ENCODE data around the gene RRP1.
A peak's percentile ranks its signal among the peaks of the same experiment; 100 is the strongest.

Gene RRP1

DNA sequence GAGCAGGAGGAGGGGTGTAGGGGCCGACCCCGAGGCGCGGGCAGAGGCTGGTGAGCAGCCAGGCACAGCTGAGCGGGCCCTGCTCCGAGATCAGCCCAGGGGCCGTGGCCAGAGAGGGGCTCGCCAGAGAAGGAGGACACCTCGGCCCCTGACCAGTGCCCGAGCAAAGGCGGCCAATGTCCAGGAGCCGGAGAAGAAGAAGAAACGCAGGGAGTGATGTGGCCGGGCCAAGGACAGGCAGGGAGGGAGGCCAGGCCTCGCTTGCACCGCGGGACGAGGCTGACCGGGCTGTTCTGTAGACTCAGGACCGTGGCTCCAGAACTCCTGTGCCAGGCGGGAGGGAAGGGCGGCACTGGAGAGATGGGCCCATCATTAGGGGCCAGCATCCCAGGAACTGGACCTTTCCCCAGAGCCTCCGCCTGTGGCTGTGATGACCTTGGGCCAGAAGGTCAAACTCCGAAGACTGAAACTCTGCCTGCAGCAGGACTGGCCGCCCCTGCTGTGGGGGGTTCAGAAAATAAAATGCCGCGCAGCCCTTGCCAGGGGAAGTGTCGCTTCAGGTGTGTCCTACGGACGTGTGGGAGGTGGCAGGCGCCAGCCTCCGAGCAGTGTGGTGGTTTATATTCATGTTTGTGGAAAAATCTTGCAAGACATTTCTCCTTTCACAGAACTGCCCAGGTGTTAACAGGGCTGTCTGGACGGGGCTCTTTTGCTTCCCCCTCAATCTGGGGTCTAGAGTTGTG is 14.4 kb downstream of the RRP1 start:
- DNase-seq: no peak

DNA sequence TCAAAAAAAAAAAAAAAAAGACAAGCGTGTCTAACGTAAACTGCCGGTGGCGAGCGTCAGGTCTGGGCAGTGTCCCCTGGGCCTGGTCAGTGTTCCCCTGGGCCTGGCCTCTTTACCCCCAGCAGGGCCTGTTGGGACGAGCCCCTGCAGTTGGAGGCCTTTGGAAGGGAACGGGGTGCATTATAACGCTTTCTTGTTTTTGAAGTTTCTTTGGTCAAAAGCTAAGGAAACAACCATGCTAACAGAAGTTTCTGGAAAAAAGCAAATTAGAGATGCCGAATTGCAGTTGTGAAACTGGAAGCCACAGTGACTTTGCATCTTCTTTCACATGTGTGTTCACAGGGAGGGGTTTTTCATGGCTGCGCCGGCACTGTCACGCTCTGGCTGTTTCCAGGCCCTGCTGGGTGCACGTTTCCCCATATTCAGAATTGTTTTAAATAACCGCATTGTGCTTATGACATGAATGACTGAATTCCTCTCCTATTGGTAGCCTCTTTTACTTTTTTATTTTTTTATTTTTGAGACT is 16.0 kb downstream of the RRP1 start:
- DNase-seq: no peak

DNA sequence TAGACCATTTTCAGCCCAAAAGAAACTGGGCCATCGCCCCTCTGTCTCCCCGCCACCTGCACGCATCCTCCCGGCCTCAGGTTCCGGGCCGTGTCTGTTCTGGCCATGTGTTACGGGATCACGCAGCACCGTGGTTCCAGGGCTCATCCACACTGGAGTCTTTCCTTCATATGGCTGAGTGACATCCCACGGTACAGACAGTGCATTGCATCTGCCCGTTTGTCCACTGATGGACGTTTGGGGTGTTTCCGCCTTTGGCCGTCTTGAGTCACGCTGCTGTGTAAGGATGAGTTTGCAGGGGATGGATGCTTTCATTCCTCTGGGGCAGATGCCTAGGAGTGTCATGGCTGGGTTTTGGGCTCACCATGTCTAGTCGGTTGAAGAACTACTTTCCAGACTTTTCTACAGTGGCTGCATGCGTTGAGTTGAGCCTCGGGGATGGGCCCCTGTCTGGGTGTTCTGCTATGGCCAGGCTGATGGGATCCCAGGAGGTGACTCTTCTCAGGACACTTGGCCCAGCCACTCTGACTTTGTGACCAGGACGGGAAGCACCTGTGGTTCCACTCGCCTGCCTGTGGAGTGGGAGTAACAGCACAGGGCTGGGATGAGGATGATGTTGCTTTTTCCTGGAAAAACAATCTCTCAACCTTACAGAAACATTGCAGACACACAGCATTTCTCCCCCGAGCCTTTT is 16.8 kb downstream of the RRP1 start:
- no peak for DNase-seq

DNA sequence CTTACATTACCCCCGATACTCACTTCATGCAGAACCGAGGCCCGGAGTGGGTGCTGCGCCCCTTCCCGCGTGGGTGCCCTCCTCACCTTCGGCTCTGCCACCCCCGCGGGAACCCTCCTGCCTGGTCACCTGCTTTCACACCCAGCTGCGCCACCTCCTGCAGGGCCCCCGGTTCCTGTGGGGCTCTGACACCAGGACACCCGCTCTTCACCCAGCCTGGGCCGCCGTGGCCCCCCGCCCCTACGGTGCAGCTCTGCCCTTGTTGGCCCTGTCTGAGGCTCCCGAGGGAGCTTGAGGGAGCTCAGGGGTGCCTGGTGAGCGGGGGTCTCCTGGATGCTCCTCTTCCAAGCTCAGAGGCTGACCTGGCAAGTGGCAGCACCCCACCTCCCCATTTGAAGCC is 19.0 kb downstream of the RRP1 start:
- no peak for DNase-seq

DNA sequence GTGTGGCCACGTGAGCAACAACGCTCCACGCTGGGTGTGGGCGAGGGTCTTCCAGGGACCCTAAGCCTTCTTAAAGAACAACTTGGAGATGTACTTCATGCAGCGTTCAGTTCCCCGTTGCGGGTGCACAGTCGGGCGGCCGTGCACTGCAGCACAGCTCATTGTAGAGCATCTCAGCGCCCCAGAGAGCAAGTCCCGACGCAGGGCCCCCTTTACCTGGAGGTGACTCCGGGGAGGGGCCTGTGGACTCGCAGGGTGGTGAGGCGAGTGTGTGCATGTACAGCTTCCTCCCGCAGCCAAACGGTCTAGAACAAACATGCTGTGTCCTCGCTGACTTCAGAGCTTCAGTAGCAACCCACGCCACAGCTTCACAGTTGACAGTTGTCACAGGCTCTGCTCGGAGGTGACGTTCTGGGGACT is 19.5 kb downstream of the RRP1 start:
- DNase-seq: no peak

DNA sequence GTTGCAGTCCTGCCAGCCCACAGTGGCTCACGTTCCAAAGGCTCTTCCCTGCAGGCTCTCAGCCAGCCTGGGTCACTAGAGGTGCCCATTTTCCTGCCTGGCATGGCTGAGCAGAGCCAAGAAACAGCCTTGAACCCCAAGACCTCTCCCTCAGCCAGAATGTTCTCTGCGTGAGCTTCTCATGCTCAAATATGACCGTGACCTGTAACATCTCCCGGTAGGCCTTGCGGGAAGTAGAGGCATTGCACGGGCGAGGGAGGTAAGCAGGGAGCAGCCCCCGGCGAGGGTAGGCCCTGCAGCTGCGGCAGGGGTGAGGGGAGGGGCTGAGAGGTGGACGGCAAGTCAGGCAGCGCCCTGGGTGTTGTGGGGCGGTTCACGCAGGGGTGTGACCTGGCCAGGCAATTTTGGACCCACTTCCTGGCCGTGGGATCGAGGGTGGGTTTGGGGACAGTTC is 20.0 kb downstream of the RRP1 start:
- no peak for DNase-seq

DNA sequence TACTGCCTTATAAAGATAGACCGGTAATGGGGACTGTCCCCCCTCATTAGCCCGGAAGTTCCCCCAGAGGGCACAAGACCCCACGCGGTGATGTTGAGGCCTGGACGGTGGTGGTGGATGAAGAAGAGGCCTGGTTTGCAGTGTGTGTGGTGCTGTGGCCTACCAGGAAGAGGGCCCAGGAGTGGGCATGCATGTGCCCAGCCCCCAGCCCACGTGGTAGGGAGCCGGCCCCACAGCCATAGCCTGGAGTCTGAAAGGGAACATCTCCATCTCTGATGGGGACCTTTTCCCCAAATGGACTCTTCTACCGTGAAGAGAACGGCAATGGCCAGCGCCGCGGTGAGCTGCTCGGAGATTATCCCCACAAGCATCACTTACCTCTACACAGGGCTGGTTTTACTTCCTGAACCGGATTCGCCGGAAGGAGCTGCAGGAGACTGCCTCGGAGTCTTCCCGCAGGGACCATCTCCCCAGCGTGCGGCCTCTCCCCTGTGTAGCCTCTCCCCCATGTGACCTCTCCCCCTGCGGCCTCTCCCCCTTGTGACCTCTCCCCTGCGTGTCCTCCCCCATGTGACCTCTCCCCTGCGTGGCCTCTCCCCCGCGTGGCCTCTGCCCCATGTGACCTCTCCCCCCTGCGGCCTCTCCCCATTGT is 20.6 kb downstream of the RRP1 start:
- peak in 1 of 2 experiments; percentile 24 for DNase-seq

DNA sequence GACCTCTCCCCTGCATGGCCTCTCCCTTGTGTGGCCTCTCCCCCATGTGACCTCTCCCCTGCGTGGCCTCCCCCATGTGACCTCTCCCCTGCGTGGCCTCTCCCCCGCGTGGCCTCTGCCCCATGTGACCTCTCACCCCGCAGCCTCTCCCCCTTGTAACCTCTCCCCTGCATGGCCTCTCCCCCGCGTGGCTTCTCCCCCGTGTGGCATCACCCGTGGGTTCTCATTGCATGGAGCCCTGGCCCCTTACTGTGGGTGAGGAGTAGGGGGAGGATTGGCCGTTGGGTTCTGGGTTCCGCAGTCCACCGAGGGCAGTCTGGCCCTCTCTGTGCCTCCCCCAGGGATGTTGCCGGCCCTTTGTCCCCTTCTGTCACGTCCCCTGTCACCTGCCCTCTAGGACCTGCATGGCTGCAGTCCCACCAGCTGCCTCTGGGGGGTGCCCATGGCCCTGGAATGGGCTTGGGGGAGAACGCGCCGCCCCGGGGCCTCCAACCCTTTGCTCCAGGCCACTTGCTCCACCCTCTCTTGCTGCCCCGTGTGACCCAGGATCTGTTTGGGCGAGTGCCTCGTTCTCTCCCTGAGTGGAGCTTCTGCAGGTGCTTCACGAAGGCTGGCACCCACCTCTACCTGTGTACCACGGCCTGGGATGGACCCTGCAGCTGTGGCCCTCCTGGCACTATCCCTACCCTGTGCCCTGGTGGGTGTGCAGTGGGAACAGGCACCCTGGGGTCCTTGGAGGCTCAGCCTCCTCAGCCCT is 21.3 kb downstream of the RRP1 start:
- DNase-seq: peak; percentile 81 to 88

DNA sequence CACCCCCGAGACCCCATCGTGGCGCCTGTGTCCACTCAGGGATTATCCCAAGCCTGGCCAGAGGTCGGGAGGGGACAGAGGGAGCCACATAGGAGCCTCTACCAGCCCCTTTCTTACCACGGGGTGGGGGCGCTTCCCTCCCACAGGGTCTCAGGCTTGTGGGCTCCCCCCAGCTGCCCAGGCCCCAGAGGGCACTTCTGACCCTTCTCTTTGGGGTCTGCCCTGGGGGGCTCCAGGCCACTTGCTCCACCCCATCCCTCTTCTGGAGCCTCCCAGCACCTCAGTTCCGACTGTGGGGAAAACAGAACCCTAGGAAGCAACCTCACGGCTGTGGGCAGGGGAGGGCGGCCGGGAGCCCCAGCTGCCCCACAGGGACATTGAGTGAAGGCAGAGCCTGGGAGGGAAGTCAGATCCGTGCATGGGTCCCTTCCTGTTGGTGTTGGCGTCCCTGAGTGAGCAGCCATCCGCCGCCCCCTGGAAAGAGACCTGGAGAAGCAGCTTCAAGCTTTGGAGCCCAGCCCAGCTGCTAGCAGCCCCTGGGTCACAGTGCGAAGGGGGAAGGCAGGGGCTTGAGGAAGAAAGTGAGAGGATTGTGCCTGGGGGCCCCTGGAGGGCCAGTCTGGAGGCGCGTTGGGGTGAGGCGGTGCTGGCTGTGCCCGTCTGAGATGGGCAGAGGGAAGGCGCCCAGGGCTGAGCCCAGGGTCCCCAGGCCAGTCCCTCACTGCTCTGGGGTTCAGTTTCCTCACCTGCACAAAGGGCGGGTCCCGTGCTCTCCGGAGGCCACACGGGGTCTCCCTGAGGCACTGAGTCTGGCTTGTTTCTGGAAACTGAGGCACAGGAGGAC is 22.1 kb downstream of the RRP1 start:
- peak; percentile 39 to 47 for DNase-seq

DNA sequence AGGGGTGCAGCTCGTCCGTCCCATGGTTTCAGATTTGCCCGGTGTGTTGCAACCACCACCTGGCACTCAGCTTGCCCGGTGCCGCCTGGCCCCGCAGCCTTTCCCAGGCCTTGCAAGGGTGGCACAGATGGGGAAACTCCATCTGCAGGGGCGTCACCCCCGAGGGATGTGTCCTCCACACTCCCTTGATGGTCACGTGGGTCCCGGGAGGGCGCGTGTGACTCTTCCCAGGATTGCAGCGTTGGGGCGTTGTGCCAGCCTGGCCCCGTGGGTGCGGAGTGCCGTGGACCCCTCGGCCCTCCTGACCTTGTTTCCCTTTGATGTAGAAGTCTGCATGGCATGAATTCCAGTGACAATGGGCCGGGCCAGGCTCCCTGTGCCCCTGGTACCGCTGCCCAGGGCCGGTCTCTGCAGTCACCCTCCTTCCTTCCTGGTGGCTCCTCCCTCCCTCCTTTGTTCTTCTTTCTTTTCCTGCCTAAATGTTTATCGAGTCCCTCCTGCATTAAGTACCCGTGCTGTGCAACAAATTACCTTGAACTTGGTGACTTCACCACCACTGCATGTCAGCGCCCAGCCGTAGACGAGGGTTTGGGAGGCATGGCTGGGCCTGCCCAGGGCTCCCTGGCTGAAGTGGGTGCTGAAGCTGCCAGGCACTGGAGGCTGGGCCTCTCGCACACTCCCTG is 22.9 kb downstream of the RRP1 start:
- DNase-seq: peak; percentile 82 to 93

DNA sequence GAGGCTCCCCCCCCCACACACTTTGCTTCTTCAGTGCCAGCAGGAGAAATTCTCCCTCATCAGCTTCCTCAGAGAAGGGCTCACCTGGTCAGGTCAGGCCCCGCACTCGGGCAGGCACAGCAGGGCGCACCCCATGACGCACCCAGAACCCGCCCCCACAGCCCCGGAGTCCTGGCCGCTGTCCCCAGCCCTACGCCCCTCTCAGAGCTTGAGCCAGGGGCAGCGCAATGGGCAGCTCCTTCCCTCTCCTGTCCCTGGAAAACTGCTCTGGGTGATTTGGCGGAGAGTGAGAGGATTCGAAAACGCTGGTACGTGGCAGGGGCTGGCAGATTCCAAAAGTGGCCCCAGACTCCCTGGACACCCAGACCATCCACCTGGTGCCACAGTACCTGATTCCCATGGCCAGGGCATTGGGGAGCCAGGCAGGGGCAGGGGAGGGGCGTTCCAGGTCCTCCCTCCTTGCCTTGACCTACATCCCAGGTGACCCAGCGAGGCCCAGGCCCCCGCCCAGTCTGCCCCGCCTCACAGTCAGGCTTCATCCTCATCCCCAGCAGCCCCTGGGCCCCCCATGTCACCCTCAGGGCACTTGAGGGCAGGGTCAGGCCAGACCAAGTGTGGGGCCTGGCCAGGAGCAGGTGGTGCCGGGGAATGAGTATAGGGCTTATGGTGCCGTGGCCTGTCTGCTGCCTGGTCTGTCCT is 23.7 kb downstream of the RRP1 start:
- no peak for DNase-seq

DNA sequence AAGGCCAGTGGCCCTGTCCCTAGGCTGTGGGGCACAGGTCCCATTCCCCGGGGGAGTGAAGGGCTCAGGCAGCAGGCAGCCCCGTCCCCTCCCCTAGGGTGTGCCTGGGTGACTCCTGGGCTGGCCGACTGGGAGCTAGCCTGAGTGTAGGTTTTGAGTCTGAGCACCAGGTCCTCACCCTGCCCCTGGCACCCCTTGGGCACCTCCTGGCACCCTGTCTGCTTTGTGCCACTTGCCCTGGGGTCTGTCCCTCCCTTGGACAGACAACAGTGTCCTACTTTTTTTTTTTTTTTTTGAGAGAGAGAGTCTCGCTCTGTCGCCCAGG is 24.2 kb downstream of the RRP1 start:
- DNase-seq: no peak

DNA sequence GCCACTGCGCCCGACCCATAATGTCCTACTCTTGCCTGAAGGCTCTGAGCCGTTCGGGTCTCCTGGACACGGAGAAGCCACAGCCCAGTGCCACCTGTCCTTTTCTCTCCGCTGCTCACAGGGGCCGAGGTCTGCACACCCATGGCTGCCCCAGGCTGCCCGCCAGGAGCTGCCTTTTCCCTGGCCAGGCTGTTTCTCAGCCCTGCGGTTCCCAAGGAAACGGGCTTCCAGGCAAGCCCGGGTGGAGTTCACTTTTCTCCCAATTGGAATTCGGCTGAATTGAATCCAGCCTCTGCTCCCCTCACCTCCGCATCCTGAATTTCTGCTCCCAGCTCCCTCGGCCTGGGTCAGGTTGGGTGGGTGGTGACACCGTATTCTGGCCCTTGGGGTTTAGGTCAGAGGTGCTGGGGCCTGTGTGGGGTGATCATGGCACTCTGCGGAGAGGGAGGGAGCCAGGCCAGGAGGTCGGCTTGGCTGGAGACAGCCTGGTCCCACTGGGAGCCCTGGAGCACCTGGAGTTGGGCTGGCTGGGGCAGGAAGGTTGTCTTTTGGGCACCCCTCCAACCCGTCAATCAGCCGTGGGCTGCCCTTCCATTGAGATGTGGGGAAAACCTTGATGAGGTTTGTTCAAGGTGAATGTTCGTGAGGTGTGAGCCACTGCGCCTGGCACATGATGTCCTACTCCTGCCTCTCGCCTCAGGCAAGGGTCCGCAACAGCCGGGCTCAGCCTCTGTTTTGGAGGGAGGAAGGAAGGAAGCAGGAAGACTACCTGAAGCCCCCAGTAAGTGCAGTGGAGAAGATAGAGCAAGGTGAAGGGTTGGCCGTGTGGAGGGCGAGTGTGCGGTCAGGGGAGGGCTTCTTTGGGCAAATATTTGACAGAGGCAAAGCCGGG is 25.1 kb downstream of the RRP1 start:
- DNase-seq: peak in 1 of 2 experiments; percentile 24

DNA sequence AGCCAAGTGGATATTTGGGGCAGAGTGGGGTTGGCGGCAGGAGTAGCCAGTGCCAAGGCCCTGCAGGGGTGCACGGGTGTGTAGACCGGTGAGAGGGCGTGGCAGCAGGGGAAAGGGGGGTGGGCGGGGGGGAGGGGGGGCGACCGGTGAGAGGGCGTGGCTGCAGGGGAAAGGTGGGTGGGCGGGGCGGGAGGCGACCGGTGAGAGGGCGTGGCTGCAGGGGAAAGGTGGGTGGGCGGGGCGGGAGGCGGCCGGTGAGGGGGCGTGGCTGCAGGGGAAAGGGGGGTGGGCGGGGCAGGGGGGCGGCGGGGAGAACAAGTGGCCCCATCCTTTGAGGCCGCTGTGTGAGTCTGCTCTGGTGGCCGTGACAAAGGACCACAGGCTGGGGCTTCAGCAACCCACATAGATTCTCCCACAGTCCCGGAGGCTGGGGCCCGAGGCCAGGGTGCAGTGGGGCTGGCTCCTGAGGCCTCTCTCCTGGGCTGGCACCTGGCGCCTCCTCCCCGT is 25.8 kb downstream of the RRP1 start:
- DNase-seq: no peak

DNA sequence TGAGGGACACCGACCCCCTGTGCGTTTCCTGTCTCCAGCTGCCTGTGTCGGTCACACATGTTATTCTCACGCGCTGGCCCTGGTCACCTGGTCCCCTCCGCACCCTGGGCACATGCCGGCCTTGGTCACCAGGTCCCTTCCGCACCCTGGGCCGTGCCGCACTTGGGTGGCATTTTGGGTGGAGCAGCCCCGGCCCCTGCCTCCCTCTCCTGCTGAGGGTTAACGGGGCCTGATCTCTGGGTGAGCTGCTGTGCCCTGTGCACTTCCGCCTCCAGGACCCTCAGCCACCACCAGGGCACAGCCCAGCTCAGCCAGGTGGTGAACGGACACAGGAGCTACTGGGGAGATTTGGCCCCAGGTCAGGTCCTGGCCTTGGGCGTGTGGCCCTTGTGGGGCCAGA is 26.6 kb downstream of the RRP1 start:
- DNase-seq: no peak

DNA sequence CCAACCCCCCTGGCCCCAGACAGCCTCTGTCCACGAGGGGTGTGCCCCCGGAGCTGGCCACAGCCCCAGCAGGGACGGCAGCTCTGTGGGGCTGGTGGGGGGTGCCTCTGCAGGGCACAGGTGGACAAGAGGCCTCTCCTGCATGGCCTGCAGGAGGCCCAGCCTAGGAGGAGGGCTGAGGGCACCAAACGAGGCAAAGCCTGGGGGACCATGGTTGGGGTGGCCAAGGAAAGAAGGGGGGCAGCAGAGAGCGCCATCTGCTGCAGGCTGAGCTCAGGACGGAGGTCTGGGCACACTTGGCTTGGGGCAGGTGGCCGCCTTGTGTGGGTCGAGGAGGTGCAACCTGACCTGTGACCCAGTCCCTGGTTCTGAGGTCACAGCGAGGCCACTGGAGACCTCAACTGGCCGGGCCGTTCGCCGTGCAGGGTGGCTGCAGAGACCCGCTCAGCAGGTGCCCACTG is 27.3 kb downstream of the RRP1 start:
- no peak for DNase-seq

DNA sequence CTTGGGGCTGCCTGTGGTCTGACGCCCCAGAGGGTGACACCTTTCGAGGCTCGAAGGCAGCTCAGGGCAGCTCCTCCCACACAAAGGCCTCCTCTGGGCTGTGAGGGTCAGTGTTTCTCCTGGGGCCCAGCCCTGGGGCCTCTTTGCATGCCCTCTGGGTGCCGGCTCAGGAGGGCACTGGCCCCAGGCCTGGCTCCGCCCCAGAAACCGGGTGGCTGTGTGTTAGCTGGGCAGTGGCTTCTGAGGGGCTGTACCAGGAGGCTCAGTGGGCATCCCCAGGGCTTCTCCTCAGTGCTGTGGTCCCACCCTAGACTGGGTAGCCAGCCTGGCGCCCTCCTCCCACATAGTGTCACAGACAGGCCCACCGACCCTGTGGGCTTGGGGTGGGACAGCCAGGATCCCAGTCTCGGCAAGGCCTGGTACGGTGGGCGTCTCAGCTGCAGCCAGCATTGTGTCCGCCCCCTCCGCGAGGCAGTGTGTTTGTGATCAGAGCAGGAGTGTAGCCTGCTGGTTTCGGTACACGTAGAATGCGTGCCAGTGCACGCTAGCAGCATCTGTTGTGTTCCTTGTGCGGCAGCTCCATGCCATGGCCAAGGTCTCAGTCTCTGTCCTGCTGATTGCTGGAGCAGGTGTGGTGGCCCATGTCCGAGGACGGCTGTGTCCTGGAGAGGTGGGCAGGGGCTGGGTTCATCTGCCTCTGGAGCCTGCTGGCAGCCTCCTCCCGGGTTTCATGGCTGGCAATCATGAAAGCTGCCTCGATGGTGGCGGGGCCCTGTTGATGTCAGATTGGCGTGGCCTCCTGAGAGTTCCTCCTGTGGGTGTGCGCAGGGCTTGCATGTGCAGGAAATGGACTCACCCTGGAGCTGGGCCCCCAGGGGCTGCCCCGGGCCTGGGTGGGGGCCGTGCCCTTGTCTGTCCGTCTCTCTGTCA is 28.0 kb downstream of the RRP1 start:
- DNase-seq: no peak

DNA sequence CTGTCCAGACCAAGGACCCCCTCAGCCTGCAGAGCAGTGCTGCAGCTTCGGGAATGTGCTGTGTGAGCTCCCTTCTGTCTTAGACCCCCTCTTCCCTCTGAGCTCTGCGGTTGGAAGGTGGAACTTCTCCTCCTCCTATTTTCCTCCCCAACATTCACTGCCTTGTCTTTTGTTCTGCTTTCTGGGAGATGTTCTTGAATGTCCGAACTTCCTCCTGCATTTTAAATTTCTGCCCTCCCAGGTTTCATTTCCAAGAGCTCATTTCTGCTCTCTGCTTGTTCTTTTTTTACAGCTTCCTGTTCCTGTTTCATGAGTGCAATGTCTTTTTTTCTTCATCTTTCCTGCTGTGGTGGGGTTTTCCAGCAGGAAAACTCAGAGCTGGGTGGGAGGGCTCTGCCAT is 29.3 kb downstream of the RRP1 start:
- DNase-seq: no peak

Data from NCI-H524 (cell line).